HG03159 (cell line): Measurements from ENCODE around the gene FHL3.
"Not testable (repeated sequence)": the region's sequence is repeated elsewhere in the genome, so short reads cannot be mapped to it uniquely, and the experiment has no call there.

Source experiments
- ATAC-seq: cut with Tn5 transposase; IDR thresholded peaks from one replicate; pipeline ENCODE4 v1.9.1; 2021; ENCODE audit warnings: mild to moderate bottlenecking, moderate library complexity; ENCODE audit not compliant: unreplicated experiment

FHL3 gene

GRCh38 chr1:38037221-38037939, 32.1 kb upstream of the FHL3 start:
- no peak for ATAC-seq

DNA sequence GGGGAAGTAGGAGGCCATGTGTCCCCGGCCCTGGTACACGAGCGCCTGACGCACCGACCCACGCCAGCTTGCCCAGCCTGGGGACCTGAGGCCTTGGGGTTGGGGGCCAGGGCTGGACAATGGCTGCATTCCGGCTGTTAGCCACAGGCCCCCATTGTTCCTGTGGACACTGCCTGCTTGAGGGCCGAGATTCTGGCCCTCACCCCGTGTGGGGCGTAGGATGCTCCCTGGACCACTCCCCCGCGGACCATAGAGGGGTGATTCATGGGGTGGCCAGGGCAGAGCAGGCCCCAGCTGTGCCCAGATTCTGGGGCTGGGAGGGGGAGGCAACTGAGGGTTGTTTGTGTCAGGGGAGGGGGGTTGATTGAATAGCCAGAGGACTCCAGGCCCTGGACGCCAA, 29.6 kb upstream of the FHL3 start:
- no peak for ATAC-seq

- not testable (repeated sequence) for ATAC-seq
Observed at GRCh38 chr1:38032992-38033391, 27.7 kb upstream of the FHL3 start.

- no peak for ATAC-seq
Observed at GRCh38 chr1:38031513-38031866, 26.2 kb upstream of the FHL3 start.

DNA sequence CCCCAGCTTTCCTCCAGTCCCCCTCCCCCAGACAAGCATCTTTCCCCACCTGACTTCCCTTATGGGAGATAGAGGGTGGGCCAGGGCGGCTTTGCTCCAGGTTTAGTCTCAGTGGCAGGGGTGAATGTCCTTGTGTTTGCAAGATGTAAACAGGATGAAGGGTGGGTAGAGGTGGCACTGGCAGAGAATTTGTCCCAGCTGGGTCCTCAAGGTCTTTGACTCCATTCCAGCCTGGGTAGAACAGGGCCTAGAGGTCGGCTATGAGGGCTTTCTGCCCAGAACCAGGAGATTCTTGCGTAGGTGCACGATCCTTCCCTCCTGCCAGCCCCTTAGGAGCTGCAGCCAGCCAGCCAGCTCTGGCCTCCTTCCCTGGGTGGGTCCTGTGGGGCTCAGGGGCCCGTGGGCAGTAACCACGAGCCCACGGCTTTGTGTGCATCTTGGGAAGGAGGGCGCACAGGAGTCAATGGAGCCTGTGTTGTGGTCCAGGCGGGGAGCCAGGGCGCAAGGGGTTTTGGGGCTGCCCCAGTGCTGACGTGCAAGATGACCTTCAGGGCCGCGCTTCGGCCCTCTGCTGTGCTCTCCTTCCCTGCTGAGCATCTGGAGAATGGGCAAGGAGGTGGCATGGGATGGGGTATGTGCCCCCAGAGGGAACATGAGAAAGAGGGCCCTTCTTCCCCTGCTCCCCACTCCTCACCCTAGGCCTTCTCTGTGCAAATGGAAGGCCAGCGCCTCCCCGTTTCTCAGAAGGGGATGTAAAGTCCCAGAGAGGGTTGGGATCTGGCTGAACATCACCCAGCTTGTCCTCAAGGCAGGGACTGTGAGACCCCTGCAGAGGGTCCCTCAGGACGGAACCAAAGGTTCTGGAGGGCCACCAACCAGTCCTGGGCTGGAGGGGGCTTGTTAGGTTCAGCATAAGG, 25.5 kb upstream of the FHL3 start:
- ATAC-seq = no peak

DNA sequence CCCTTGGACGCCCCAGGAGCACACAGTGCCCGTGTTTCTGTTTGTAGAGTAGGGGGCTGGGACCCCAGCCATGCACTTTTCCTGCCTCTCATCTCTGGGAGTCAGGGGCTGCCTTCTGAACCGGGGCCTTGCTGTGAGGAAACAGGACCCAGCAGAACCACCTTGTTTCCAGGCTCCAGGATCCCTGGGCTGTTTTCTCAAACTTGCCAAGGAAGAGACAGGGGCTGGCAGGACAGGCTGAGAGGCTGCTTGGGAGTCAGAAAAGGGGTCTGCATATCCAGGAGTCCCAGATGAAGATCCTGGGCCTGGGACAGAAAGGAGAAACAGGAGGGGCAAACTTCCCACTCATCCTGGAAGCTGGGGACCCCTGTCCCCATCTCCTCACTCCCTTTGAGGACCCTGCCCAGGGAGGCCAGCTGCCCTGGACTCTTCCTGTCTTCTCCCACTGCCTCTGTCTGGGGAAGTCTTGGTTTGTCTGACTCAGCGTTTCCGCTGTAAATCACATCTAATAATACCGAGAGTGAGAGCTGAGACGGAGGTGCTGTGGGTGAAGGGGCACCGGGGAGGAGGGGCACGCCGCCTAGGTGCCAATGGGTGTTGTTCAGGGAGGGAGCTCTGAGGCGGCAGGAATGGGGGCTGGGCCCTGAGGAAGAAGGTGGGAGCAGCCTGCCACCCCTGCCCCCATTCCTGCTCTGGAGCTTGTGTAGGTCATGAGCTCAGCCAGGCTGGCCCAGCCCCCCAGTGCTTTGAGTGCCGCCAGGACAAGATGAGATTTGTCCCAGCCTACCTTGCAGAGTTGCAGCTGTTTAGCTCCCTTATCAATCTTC, 24.6 kb upstream of the FHL3 start:
- ATAC-seq = peak; percentile 44

GRCh38 chr1:38029081-38029681, 23.9 kb upstream of the FHL3 start:
- no peak for ATAC-seq

- no peak for ATAC-seq
Observed at GRCh38 chr1:38028671-38029070, 23.4 kb upstream of the FHL3 start.

- ATAC-seq = peak; percentile 58
Observed at GRCh38 chr1:38028105-38028591, 22.8 kb upstream of the FHL3 start.

- ATAC-seq = no peak
Observed at GRCh38 chr1:38027201-38028104, 22.1 kb upstream of the FHL3 start.

GRCh38 chr1:38026592-38027200, 21.4 kb upstream of the FHL3 start:
- ATAC-seq = no peak

- no peak for ATAC-seq
Observed at GRCh38 chr1:38025664-38026063, 20.4 kb upstream of the FHL3 start.

DNA sequence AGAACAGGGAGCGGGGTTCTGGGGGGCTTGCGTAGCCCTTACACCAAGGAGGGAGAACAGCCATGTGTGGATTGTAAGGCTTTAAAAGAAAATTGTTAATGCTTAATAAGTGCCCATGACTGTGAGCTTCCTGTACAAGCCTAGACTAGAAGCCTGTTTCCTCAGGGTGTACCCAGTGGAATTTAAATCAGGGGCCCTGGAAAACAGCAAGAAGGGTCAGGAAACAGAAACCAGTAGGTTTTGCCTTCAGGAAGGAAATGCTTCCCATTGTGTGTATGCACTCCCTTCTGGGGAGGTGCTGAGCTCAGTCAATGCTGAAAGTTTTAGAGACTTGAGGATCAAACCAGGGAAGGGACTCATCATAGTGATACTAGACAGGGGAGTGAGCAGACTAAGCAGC, 19.9 kb upstream of the FHL3 start:
- ATAC-seq = no peak

- no peak for ATAC-seq
Observed at GRCh38 chr1:38022810-38023209, 17.5 kb upstream of the FHL3 start.

- ATAC-seq = no peak
Observed at GRCh38 chr1:38021969-38022368, 16.7 kb upstream of the FHL3 start.

DNA sequence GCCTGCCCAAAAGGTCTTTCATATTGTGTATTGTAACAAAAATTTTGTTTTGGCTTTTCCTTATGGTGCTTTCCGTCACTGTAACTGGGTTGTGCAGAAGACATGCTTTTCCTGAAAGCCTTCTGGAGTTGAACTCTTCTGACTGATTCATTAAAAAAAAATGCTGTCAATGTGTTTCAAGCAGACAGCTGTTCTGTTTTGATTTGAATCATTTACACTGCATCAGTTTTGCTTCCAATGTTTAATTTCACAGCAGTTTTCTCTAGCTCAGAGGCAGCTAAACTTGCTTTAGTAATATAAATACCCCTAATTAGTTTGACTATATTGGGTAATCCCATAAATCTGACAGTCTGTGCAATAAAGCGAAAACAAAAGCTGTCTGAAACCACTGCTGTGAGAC, 15.1 kb upstream of the FHL3 start:
- no peak for ATAC-seq

DNA sequence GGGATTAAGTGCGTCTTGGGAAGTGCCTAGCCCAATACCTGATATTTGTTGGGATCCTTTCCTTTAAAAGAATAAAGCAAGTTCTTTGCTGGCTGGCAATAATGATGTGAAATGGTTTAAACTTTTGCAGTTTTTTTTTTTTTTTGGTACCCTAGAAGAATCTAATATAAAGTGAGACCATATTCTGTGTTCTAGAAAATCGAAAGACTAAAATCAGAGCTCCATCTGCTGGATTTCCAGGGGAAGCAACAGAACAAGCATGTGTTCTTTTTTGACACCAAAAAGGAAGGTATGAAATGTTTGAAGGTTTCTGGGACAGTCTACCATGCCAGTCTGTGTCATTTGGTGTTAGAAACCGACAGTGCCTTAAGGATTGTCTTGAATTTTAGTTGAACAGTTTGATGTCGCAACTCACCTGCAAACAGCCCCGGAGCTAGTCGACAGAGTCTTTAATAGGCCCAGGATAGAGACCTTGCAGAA, 13.6 kb upstream of the FHL3 start:
- ATAC-seq = no peak

- ATAC-seq = no peak
Observed at GRCh38 chr1:38015978-38016725, 10.8 kb upstream of the FHL3 start.
